COLO668 (cell line): Measurements from ENCODE around the gene ITGA8.

Experiments
- DNase-seq: peaks from one replicate; lab custom pipeline; 2025; ENCODE audit not compliant: unreplicated experiment; lab: John Stamatoyannopoulos, UW

ITGA8 gene

GRCh38 chr10:15472431-15473395, 247.0 kb downstream of the ITGA8 start:
- no peak for DNase-seq

GRCh38 chr10:15472008-15472407, 247.7 kb downstream of the ITGA8 start:
- no peak for DNase-seq

DNA sequence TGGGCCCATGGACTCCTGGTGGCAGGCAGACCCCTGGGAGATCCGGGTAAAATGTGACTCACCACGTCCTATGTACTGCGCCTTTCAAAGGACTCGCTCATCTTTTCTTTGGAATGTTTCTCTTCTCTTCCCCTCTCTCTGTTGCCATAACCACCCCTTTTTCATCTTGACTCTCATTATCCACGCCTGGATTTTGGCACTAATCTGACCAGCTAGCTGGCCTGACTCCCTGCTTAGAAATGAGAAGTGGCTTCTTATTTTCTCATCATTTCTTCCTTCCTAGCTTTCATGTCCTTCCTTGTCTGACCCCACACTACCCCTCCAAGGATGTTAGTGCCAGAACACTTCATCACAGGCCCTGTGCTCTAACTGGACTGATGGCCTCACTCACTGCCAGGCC, 250.6 kb downstream of the ITGA8 start:
- DNase-seq = no peak

DNA sequence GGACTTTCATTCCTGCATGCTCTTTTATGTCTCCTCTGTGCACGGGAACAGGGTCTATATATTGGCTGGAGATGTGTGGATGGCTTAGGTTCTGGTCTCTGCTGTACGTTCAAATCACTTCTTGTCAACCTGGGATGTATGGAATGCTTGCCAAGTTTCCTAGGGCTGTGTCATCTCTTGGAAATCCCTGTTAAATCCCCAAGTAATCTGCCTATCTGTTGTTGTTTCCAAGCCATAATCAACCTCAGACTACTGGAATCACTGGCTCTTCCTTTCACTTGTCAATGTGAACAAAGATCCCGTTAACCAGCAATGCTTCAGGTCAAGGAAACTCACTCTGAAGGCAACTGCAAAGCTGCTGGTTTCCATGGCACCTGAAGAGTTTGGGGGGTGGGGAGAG, 255.3 kb downstream of the ITGA8 start:
- no peak for DNase-seq
